Activated T-helper 1 cell treated with anti-CD3 and anti-CD28 coated beads, Interleukin-2, amount 50 U/mL, for 16 hours (primary cell): Measurements from ENCODE around the gene CFAP97.
"Not testable (repeated sequence)": the region's sequence is repeated elsewhere in the genome, so short reads cannot be mapped to it uniquely, and the experiment has no call there.

Source experiments
- DNase-seq, 2 donors: peaks; one replicate each; pipeline ENCODE4 v3.0.0-alpha.2; 2020; ENCODE audit warnings: low read depth in 1 of 2, low spot score in 1 of 2

Gene CFAP97

DNA sequence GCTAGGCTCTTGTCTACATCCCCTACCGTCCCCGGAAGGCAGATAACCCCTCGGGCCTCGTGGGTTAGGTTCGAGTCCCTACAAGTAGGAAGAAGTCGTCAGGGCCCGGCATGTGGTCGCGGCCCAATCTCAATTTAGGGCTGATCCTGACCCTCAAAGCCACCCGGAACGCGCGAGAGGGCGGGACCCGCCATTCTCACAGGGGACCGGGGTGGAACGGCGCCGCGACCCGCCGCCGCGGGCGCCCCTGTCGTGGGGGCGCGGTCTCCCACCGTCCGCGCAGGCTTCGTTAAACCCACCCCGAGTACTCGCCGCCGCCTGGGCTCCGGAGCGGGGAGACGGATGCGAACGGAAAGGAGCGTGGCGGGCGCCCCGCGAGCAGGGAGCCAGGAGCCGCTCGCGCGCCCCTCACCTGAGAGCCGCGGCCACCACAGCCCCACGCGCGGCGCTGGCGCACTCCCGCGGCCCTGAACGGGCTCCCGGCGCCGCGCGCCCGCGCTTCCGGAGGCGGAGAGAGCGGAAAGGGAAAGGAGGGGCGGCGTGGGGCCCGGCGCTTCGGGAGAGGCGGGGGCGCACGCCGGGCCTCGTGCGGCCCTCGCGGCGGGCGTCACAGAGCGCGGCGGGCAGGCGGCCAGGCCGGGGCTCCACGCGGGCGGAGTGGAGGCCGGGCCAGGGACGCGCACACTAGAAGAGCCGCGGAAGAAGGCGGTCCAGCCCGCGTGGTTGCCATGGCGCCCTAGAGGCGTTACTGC lies at the start of gene CFAP97:
CFAP97 (minus strand) TSS at position 515 of the 752 bp plus-strand sequence. CDS start 12,804 bp downstream, outside the sequence.
- DNase-seq, result peak; percentile 64 to 77

DNA sequence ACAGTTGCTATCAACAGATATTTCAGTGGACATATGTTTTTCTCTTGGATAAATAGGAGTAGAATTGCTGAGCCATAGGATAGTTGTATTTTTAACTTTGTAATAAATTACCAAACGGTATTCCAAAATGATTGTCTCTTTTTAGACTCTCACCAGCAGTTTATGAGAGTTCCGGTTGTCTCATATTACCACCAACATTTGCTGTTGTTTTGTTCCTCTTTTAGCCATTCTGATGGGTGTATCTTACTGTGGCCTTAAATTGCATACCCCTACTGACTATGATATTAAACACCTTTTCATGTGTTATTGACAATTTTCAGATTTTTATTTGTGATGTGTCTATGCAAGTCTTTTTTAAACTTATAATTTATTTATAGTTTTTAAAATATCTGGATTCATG lies 45.3 kb upstream of the CFAP97 start:
- no peak for DNase-seq

DNA sequence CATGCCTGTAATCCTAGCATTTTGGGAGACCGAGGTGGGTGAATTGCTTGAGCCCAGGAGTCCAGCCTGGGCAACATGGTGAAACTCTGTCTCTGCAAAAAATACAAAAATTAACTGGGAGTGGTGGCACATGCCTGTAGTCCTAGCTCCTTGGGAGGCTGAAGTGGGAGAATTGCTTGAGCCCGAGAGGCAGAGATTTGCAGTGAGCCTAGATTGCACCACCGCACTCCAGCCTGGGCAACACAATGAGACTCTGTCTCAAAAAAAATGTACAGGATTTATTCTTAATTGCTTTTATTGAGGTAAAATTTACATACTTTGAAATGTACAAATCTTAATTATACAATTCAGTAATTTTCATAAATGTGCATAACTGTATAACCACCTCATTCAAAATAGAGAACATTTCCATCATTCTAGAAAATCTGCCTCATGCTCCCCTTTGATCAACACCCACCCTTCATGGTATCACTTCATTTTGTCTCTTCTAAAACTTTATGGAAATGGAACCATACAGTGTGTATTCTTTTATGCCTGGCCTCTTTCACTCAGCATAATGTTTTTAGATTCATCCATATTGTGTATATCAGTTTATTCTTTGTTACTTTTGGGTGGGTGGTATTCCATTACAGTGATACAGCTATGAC lies 44.7 kb upstream of the CFAP97 start:
- DNase-seq, result no peak

DNA sequence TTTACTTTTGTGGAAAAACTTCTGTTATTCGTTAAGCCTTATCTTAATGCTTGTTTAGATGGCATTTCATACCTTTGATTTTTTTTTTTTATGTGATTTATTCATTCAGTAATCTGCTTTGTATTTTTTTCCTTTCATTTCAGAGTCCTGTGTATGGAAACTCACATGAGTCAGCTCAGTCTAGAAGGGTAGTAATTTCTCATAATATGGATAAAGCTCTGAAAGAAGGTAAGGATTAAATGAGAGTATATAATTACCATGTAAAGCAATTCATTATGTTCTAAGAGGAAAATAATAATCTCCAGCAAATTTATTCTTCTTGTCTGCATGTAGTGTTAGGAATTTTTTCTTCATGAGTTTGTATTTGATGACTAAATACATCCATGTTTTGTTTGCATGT lies 43.4 kb upstream of the CFAP97 start:
- no peak for DNase-seq

DNA sequence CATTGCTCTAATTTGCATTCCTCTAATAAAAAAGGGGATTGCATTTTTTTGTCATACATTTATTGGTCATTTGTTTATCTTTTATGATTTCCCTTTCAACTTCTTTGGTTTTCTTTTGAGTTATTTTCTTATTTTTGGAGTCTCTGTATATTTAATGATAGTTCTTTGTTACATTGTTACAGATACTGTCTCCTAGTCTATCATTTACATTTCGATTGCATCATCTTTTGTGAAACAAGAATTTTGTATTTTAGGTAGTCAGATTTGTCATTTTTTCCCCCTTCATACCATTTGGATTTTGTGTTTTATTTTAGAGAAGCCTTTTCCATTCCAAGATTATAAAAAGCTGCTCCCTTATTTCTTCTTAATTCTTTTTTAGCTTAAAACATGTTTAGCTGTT lies 42.7 kb upstream of the CFAP97 start:
- no peak for DNase-seq

DNA sequence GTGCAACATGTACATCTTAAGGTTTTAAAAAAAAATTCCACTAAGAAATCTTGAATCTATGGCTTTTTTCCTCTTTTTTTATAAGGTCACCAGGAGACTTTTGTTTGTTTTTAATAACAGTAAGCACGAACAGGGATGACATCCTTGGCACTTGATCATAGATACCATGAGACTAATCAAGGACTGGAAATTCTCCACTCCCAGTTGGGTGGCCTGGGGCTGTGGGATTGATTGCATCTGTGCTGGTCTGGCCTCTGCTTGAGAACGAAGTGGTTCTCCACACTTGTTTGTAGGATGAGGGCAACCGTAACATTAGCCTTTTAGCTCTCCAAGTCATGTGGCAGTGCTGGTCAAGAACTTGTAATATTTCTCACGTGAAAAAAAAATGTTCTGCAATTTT lies 41.0 kb upstream of the CFAP97 start:
- DNase-seq, result no peak

DNA sequence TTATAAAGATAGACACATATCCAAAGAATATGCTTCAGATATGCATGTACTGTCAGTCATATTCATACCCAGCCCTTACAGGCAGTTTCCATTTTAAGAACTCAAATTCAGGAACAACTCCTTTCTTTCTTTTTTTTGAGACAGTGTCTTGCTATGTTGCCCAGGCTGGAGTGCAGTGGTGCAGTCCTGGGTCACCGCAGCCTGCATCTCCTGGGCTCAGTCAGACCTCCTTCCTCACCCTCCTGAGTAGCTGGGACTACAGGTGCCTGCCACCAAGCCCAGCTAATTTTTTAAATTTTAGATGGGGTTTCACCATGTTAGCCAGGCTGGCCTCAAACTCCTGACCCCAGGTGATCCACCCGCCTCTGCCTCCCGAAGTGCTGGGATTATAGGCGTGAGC lies 40.1 kb upstream of the CFAP97 start:
- DNase-seq, result no peak

DNA sequence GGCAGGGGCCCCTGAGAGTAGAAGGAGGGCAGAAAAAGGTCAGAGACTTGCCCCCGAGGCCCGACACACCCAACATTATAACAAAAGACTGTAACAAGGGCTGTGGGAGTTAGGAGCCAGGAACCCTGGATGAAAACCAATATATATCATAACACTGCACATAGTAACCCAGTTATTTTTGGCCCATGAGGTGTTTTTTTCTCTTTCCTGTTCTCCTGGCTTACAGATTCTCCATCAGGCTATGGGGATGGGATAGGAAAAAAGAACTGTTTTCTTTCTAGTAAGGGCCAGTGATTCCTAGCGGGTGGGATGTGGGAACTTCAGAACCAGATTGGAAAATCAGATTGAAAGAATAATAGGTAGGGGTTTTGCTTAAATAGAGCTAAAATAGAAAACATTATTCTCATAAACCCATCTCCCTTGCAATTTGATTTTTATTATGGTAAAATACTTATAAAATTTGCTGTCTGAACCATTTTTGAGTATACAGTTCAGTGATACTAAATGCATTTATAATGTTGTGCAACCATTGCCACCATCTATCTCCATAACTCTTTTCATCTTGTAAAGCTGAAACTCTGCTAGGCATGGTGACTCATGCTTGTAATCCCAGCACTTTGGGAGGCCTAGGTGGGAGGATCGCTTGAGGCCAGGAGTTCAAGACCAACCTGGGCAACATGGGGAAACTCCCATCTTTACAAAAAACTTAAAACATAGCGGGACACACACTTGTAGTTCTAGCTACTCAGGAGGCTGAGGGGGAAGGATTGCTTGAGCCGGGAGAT lies 39.1 kb upstream of the CFAP97 start:
- no peak for DNase-seq

DNA sequence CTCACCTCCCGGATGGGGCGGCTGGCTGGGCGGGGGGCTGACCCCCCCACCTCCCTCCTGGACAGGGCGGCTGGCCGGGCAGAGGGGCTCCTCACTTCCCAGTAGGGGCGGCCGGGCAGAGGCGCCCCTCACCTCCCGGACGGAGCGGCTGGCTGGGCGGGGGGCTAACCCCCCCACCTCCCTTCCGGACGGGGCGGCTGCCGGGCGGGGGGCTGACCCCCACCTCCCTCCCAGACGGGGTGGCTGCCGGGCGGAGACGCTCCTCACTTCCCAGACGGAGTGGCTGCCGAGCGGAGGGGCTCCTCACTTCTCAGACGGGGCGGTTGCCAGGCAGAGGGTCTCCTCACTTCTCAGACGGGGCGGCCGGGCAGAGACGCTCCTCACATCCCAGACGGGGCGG lies 36.7 kb upstream of the CFAP97 start:
- not testable (repeated sequence) for DNase-seq

DNA sequence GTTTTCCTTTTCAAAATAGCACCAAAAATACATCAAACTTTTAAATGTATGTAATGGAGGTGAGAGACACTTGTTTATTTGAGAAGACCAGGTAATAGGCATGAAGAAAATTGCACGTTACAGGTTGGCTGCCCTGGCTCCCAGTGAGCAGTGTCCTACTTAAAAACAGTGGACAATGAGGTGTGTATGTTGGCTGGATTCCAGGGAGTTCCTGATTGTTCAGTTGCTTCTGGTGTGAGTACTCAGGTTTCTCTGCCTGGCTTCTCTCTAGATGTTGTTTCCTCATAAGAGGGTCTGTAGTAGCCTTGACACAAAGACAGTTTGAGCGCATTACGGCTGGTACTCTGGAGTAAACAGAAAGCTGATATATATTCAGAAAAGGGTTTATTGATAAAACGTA lies 35.0 kb upstream of the CFAP97 start:
- DNase-seq, result no peak

DNA sequence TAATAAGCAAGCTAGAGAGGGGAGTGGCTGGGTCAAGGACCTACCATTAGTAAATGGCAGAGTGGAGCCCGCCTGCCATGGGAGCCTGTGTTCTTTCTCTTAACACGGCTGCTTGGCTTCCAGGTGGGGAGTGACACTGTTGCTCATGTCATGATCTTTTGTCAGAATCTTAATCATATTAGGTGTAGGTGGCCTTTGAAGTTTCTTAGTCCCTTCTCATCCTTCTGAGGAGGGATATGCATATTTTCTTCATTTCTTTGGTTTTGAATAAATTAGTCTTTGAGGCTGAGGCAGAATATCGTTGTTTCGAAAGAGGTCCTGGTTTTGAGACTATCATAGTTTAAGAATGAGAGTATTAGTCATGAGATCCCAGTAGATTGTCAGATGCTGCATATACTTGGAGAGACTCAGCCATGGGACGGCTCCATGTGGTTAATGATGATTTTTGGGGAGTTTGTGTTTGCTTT lies 34.4 kb upstream of the CFAP97 start:
- DNase-seq, result no peak

DNA sequence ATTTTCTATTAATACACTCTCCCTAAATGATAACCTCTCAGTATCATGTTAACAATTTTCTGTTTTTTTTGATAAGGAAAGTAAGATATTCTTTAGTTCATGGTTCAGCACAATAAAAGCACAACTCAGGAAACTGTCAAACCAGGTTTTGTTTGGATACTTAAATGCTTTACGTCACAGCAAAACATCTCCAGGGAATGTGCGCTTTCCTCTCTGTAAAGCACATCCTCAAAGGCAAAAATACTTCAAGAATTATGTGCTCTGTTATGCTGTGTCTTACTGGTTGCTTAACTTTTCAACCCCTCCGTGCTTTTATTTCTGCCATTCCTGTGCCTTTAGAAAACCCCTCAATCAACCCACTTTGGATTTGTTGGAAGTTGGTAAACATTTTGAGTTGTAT lies 33.4 kb upstream of the CFAP97 start:
- DNase-seq, result no peak

DNA sequence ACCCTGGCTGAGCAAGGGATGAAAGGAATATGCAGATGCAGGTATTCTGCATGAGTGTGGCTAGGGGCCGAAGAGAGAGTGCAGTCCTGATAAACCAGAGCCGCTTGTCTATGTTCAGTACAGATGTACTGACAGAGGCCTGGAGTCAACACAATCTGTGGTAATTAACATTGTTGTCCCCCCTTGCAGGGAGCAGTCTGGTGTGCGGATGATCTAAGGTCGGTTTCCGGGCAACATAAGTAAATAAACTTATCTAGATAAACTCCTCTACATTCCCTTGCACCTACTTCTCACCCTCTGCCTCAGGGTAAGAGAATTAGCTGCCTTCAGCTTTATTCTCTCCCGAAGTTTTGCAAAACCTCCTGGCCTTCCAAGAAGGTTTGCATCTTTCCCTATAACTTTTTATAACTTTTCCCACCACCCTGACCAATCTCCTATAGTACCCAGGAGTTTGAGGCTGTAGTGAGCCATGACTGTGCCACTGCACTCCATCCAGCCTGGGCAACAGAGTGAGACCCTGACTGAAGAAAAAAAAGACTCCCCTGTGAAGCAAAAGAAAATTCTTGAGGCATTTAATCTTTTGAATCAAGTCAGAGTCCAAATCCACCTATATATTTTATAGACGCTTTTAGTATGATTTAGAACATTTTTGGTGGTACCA lies 32.2 kb upstream of the CFAP97 start:
- no peak for DNase-seq

DNA sequence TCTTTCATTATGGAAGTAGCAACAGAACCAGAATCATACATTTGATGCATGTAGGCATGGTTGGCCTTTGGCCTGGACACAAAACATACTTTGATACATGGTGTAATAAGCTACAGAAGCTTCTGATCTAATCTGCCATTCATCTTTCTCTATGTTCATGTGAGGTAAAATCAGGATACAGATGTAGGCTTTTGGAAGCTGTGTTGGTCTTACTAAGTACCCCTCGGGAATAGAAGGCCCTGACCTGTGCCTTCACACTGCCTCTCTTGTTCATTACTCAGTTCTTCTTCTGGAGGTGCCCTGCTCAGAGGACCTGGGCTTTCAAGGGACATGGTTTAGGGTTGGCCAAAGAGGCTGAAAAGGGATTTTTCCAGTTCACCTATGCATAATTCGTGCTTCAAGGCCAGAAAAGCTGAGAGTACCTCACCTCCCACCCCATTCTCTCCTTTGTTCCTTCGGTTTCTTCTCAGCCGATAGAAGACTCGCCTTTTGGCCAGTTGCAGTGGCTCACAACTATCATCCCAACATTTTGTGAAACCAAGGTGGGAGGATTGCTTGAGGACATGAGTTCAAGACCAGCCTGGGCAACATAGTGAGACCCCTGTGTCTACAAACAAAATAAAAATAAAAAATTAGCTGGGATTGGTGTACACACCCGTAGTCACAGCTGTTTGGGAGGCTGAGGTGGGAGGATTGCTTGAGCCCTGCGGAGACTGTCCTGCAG lies 31.5 kb upstream of the CFAP97 start:
- no peak for DNase-seq

DNA sequence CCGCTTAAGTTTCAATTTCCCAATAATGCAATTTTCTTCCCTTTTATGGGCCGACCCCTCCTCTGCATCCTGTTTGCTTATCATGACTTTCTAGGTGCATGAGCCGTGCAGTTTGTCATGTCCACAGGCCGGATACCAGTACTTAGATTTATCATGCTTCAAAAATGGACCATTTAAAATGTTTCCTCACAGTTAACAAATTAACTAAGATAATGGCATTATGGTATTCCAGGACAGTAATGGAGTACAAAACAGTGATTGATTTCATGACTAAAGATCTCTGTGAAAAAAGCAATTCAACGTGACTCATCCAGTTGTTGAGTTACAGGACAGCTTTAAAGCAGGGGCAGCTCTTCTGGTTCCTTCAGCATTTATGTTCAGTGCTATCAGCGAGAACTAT lies 28.6 kb upstream of the CFAP97 start:
- DNase-seq, result no peak

DNA sequence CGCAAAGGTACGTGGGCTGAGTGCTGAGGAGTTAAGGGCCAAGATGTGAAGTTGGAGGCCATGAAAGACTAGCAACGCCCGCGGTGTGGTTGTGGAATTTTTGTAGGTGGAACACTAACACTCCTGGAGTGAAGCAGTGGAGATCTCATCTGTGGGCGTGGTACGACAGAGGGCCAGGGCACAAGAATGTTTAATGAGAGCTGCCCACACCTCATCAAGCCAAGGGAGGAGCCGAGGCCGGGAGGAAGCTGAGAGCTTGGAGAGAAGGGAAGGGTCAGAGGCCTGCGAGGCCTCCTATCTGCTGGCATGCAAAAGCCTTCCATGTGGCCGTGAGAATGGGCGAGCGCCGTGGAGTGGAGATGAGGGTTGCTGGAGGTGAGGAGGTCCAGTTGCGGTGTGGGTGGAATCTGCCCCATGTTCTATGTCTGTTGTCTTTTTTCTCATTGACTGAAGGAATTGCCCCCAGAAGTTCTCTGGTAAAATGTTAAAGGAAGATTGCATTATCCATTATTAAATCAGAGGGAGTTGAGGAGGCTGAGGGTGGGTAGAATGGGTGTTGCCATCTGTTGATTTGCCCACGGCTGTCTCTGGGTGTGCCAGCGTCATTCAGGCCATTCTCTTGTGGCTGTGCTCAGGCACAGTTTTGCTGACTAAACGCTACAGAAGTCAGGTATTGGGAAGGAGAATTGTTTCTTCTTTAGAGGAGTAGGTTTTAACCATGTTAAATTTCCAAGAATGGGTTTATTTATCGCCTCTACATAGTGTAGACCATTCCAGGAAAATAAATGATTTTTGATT lies 25.4 kb upstream of the CFAP97 start:
- no peak for DNase-seq

DNA sequence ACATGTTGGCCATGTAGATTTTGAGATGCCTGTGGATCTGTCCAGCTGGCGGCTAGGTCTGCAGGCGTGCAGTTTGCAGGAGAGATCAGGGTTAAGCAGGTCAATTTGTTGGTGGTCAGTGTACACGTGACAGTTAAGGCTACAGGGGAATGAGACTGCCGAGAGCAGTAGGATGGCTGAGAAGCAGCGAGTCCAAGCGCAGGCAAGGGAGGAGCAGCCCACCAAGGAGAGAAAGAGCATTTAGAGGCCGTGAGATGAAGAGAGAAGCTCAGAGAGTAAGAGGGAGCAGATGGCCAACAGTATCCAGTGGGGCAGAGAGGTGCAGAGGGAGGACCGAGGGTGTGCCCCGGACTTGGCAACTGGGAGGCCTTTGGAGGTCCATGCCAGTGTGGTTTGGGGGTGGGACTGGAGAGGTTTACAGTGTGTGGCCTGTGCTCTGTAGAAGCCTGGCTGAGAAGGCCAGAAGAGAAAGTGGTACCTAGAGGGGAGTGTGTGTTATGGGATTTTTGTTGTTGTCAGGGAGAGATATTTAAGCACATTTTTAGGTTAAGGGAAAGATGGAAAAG lies 24.0 kb upstream of the CFAP97 start:
- no peak for DNase-seq

DNA sequence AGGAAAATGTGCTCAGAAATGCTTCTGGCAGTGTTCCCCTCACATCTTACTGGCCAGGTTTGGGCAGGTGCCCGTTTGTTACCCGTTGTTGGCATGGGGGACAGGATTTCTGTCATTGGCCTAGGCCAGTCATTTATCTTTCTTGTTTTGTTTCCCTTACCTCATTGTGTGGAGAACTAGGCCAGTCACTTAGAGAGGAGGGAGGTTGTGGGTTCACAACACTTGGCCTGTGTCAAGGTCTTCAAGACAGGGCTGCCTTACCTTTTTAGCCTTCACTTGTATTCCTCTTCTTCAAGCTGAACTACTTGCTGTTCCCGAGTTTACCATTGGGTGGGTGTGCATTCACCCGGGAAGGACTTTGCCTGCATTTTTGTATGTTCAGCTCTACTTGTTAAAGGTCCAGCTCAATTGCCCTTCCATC lies 23.3 kb upstream of the CFAP97 start:
- no peak for DNase-seq

DNA sequence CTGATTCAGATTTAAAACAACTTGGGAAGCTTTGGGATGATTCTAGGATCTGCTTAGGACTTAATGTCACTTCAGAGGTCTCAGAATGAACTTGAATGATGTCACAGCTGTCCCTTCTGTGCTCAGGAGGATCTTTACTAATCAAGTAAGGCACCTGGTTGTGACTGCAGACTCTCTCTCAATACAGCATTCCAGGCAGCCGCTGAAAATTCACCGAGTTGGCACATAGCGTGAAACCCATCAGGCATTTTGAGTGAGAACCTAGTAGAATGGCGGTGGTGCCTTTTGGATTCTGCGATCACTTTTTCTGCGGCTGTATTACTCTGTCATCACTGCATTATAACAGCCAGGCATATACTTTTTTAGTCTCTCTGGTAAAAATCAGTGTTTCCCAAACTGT lies 22.1 kb upstream of the CFAP97 start:
- no peak for DNase-seq

DNA sequence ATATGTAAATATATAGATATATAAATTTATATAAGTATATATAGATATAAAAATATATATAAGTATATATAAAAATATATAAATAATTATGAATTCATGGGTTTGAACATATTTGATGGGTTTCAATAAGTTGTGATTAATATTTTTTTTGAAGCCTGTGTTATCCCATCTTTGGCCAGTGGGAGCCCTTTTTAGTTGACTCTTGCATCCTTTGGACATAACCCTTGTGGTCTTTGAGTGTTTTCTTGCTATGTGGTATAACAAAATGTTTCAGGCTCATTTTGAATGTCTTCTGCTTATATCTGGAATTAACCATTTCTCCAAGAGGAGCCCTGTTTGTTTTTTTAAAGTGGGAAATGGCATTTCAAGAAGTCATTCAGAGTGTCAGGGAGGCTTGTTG lies 20.8 kb upstream of the CFAP97 start:
- no peak for DNase-seq
